Measurements from ENCODE around the gene PTPRN2. TPM values are rescaled to one million over a fixed set of nuclear protein-coding genes. Genes with fewer than 3 reads are reported as not detected.

Gene PTPRN2
- total and polyA plus RNA-seq, 2 donors (not counting 3 experiments of a cell fraction or from before 2014, with no cell fraction given) = 0.62 to 0.88 TPM

- ChIA-PET POLR2A (no interaction called here), CTCF (no interaction called here)
- TF ChIP-seq EZH2 (IDR thresholded peaks at IDR 0.05; ENCODE audit: borderline replicate concordance, low read depth, low read length, severe bottlenecking) = no peak
- TF ChIP-seq POLR2AphosphoS5 (IDR thresholded peaks at IDR 0.05; ENCODE audit: insufficient read depth, low read depth, low read length) = no peak
- no peak for TF ChIP-seq FOS (IDR thresholded peaks at IDR 0.05; ENCODE audit: borderline replicate concordance, insufficient read depth, low read length)
- no peak for TF ChIP-seq MYC (IDR thresholded peaks at IDR 0.05; ENCODE audit: low read depth, low read length)
- TF ChIP-seq GATA2 (IDR thresholded peaks at IDR 0.05; ENCODE audit: insufficient read depth, insufficient read length, low read depth, low read length) = no peak
- no peak for TF ChIP-seq CTCF (IDR thresholded peaks at IDR 0.05; ENCODE audit: extremely low read depth in 1 of 2, insufficient read depth in 1 of 2, low read depth in 1 of 2, low read length in 2 of 2)
- H3K4me3 ChIP-seq (replicated peaks in 1 of 3; ENCODE audit: insufficient read depth in 1 of 3, low read depth in 1 of 3, low read length in 3 of 3) = no peak overlapping the region
- H4K20me1 ChIP-seq (replicated peaks; ENCODE audit: control insufficient read depth, extremely low read depth, insufficient read depth, low read length) = no peaks in the 10 kb centered on the region
- H3K9me1 ChIP-seq (replicated peaks; ENCODE audit: control insufficient read depth, extremely low read depth, insufficient read depth, low read length) = no peaks in the 10 kb centered on the region
- H3K36me3 ChIP-seq (ENCODE audit: control insufficient read depth in 2 of 2, extremely low read depth in 1 of 2, insufficient read depth in 2 of 2, low read length in 2 of 2) = no peaks in the 10 kb centered on the region
- no peak for FAIRE-seq
- peaks cover 10% of the 10 kb centered on the region for H3K9me3 ChIP-seq (replicated peaks; ENCODE audit: control insufficient read depth, insufficient read depth, low read length)
- no peak for DNase-seq (ENCODE audit: low read depth, low spot score)
- no peak overlapping the region for H2AFZ ChIP-seq (ENCODE audit: low read depth, low read length)
- no peaks in the 10 kb centered on the region for H3K4me1 ChIP-seq (ENCODE audit: control insufficient read depth, extremely low read depth, insufficient read depth, low read length)
- H3K27ac ChIP-seq (ENCODE audit: insufficient read depth, low read depth, low read length) = no peak overlapping the region
- no peaks in the 10 kb centered on the region for H3K79me2 ChIP-seq (ENCODE audit: control insufficient read depth, insufficient read depth, low read length)
- dilution Hi-C loops (cut with MboI; ENCODE audit: extremely low pct_ligation_motif_present, low sequenced_read_pairs) = no loop called here
- intact Hi-C loops (cut with micrococcal nuclease) = no loop called here
- BruUV-seq (replicated peaks) = no TSS peak
- no peak overlapping the region for H3K9ac ChIP-seq (replicated peaks; ENCODE audit: extremely low read depth, insufficient read depth, low read length)
- H3K27me3 ChIP-seq (ENCODE audit: control insufficient read depth in 2 of 2, insufficient read depth in 2 of 2, low read length in 2 of 2) = no peaks in the 10 kb centered on the region
- H3K4me2 ChIP-seq (ENCODE audit: insufficient read depth, low read length) = no peak overlapping the region
Observed at GRCh38 chr7:158261362-158262235, 326.0 kb downstream of the PTPRN2 start.

Measured in endothelial cell of umbilical vein (primary cell).